COLO668 (cell line): Measurements from ENCODE around the gene TPI1.
"Not testable (repeated sequence)": the region's sequence is repeated elsewhere in the genome, so short reads cannot be mapped to it uniquely, and the experiment has no call there.

Experiments
- DNase-seq: peaks from one replicate; lab custom pipeline; 2025; ENCODE audit not compliant: unreplicated experiment; lab: John Stamatoyannopoulos, UW

Gene TPI1

GRCh38 chr12:6866920-6867412, 365 bp upstream of the TPI1 start:
- no peak for DNase-seq

- no peak for DNase-seq
These were observed 1.1 kb downstream of the TPI1 start for GRCh38 chr12:6868211-6869048.

- peak; percentile 74 for DNase-seq
These were observed 2.0 kb downstream of the TPI1 start for GRCh38 chr12:6869049-6870021.

GRCh38 chr12:6870304-6870703, 3.0 kb downstream of the TPI1 start:
- DNase-seq: not testable (repeated sequence)

- DNase-seq: peak; percentile 15
These were observed 4.0 kb downstream of the TPI1 start for GRCh38 chr12:6871052-6871957.

- DNase-seq: peak; percentile 76
These were observed 5.0 kb downstream of the TPI1 start for GRCh38 chr12:6872073-6873048.

- peak; percentile 96 for DNase-seq
These were observed 6.0 kb downstream of the TPI1 start, which contains the start of gene SPSB2 for GRCh38 chr12:6873094-6874014. SPSB2 (minus strand) TSS chr12:6873303; CDS start chr12:6872901, 402 bp downstream.

GRCh38 chr12:6874015-6874368, 6.7 kb downstream of the TPI1 start:
- DNase-seq: not testable (repeated sequence)

GRCh38 chr12:6879824-6880223, 12.5 kb downstream of the TPI1 start:
- DNase-seq: not testable (repeated sequence)

- DNase-seq: no peak
These were observed 15.9 kb downstream of the TPI1 start for GRCh38 chr12:6883252-6883651.

- no peak for DNase-seq
These were observed 16.4 kb downstream of the TPI1 start for GRCh38 chr12:6883683-6884082.

- DNase-seq: no peak
These were observed 17.2 kb downstream of the TPI1 start for GRCh38 chr12:6884539-6884938.

GRCh38 chr12:6886206-6886999, 19.1 kb downstream of the TPI1 start:
- not testable (repeated sequence) for DNase-seq

GRCh38 chr12:6887460-6887859, 20.1 kb downstream of the TPI1 start:
- DNase-seq: no peak

GRCh38 chr12:6888360-6888759, 21.0 kb downstream of the TPI1 start:
- no peak for DNase-seq

- DNase-seq: not testable (repeated sequence)
These were observed 21.5 kb downstream of the TPI1 start for GRCh38 chr12:6888794-6889193.

GRCh38 chr12:6889775-6890573, 22.6 kb downstream of the TPI1 start:
- not testable (repeated sequence) for DNase-seq
